ENCODE measurements around the gene MRPL47. TPM values are rescaled to one million over a fixed set of nuclear protein-coding genes. Genes with fewer than 3 reads are reported as not detected.

MRPL47 gene
- total and polyA plus RNA-seq, 10 of the 15 experiments (the other 5 are each of a cell fraction or from before 2014, with no cell fraction given): 40.6 to 237 (median 73.9) TPM

DNA sequence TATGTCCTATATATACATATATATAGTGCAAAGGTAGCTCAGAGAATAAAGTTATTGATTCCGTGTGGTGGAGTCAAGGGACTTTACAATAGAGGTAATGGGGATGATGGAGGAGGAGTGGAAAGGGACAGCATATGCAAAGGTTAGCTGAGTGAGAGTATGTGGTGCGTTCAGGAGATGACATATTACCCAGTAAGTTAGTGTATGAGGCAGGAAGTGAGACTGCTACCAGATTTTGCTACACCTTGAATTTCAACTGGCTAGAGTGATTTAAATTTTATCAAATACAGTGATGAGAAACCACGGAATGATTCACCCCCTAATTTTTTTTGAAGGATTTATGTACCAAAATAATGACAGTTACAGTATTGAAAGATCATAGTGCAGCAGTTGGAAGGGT lies 38.9 kb downstream of the MRPL47 start (continued):
- TF ChIP-seq KDM1A (IDR thresholded peaks at IDR 0.05; ENCODE audit: borderline replicate concordance) (no peak), MTA3 (IDR thresholded peaks at IDR 0.05; ENCODE audit: borderline replicate concordance, low read length) (no peak), STAT1 (conservative IDR thresholded peaks at IDR 0.05) (no peak), KAT2A (conservative IDR thresholded peaks at IDR 0.05; ENCODE audit: control insufficient read depth, low read depth, low read length) (no peak), YY1 (IDR thresholded peaks at IDR 0.05; ENCODE audit: low read depth, low read length) (no peak), PAX5 (IDR thresholded peaks at IDR 0.05; ENCODE audit: borderline replicate concordance, low read depth, low read length) (no peak), HCFC1 (IDR thresholded peaks at IDR 0.05; ENCODE audit: low read length) (no peak), HDAC6 (IDR thresholded peaks at IDR 0.05; ENCODE audit: unreplicated experiment) (no peak), ZZZ3 (IDR thresholded peaks at IDR 0.05; ENCODE audit: control insufficient read depth, insufficient read length, low read depth) (no peak)
- TF ChIP-seq, protein P1, sequence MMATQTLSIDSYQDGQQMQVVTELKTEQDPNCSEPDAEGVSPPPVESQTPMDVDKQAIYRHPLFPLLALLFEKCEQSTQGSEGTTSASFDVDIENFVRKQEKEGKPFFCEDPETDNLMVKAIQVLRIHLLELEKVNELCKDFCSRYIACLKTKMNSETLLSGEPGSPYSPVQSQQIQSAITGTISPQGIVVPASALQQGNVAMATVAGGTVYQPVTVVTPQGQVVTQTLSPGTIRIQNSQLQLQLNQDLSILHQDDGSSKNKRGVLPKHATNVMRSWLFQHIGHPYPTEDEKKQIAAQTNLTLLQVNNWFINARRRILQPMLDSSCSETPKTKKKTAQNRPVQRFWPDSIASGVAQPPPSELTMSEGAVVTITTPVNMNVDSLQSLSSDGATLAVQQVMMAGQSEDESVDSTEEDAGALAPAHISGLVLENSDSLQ (IDR thresholded peaks at IDR 0.05): no peak
- TF ChIP-seq, protein P2, sequence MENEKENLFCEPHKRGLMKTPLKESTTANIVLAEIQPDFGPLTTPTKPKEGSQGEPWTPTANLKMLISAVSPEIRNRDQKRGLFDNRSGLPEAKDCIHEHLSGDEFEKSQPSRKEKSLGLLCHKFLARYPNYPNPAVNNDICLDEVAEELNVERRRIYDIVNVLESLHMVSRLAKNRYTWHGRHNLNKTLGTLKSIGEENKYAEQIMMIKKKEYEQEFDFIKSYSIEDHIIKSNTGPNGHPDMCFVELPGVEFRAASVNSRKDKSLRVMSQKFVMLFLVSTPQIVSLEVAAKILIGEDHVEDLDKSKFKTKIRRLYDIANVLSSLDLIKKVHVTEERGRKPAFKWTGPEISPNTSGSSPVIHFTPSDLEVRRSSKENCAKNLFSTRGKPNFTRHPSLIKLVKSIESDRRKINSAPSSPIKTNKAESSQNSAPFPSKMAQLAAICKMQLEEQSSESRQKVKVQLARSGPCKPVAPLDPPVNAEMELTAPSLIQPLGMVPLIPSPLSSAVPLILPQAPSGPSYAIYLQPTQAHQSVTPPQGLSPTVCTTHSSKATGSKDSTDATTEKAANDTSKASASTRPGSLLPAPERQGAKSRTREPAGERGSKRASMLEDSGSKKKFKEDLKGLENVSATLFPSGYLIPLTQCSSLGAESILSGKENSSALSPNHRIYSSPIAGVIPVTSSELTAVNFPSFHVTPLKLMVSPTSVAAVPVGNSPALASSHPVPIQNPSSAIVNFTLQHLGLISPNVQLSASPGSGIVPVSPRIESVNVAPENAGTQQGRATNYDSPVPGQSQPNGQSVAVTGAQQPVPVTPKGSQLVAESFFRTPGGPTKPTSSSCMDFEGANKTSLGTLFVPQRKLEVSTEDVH (IDR thresholded peaks at IDR 0.05; ENCODE audit: low read depth, partially characterized antibody): no peak

All from GM12878 (cell line).